Renal pelvis (tissue), 12 donors: ENCODE results near the gene RIBC1. TPM values are rescaled to one million over a fixed set of nuclear protein-coding genes. Genes with fewer than 3 reads are reported as not detected.
A peak's percentile ranks its signal among the peaks of the same experiment; 100 is the strongest.
"Not testable (repeated sequence)": the region's sequence is repeated elsewhere in the genome, so short reads cannot be mapped to it uniquely, and the experiment has no call there.

Experiments
- DNase-seq: peaks from one replicate; pipeline ENCODE4 v3.0.0-alpha.2; 2013
- long read RNA-seq, 16 experiments: transcript quantifications; one replicate each; lab custom pipeline, GENCODE V29; 2026
- polyA plus RNA-seq, 3 donors: library from polyadenylated mRNA; unstranded; fragments of 120-200 nt; gene quantifications; one replicate each; pipeline ENCODE4 v1.2.1, GENCODE V29; 2013; ENCODE audit not compliant: insufficient read length in 3 of 3

Gene RIBC1
- 1 to 10 TPM; 4.9 to 5.6 (median 5.0) TPM for polyA plus RNA-seq
- long read RNA-seq, donor 1, partial matches to known transcripts: 115 of 300 reads
- long read RNA-seq, donor 1, other reads (novel, unspliced or antisense): 185 of 300 reads
- long read RNA-seq, donor 2, partial matches to known transcripts: 0 of 1 reads
- long read RNA-seq, donor 2, other reads (novel, unspliced or antisense): 0 of 1 reads
- long read RNA-seq, donor 3: 0 reads
- long read RNA-seq, donor 4, partial matches to known transcripts: 0 of 2 reads
- long read RNA-seq, donor 4, other reads (novel, unspliced or antisense): 0 of 2 reads
- long read RNA-seq, donor 5: 0 reads
- long read RNA-seq, donor 6, partial matches to known transcripts: 0 of 1 reads
- long read RNA-seq, donor 6, other reads (novel, unspliced or antisense): 0 of 1 reads
- long read RNA-seq, donor 7: 0 reads
- long read RNA-seq, donor 8: 0 reads
- long read RNA-seq, donor 9: 0 reads
- long read RNA-seq, donor 10: 0 reads
- long read RNA-seq, donor 11, partial matches to known transcripts: 0 of 1 reads
- long read RNA-seq, donor 11, other reads (novel, unspliced or antisense): 0 of 1 reads
- long read RNA-seq, donor 12, partial matches to known transcripts: 0 of 1 reads
- long read RNA-seq, donor 12, other reads (novel, unspliced or antisense): 0 of 1 reads
- long read RNA-seq, donor 13: 0 reads
- long read RNA-seq, donor 14: 0 reads
- long read RNA-seq, donor 15, partial matches to known transcripts: 112 of 244 reads
- long read RNA-seq, donor 15, other reads (novel, unspliced or antisense): 132 of 244 reads
- long read RNA-seq, donor 16: 0 reads

- DNase-seq: no peak
Measured at GRCh38 chrX:53422861-53423306, at the start of gene RIBC1. Gene RIBC1, plus strand, starts transcription at chrX:53422873. Its CDS starts 3,404 bp downstream, at chrX:53426277.

DNA sequence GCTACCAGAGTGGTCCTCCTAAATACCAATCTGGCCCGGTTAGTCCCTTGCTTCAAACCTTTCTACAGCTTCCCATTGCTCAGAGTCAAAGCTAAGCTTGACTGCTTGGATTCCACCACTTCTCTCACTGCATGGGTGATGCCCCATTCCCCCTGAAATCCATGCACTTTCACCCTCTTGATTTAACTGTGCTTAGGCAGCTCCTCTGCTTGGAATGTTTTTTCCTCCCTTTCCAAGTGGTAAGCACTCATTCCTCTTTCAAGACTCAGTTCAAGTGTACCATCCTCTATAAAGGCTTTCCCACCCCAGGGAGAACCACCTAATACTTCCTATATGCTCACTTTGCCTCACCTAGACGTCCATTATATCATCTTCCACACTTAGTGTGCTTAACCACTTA, 49.4 kb upstream of the RIBC1 start:
- no peak for DNase-seq

- no peak for DNase-seq
Measured at GRCh38 chrX:53374222-53374820, 48.4 kb upstream of the RIBC1 start.

- DNase-seq: no peak
Measured at GRCh38 chrX:53374923-53375322, 47.8 kb upstream of the RIBC1 start.

- DNase-seq: no peak
Measured at GRCh38 chrX:53376888-53377287, 45.8 kb upstream of the RIBC1 start.

- no peak for DNase-seq
Measured at GRCh38 chrX:53377464-53377863, 45.2 kb upstream of the RIBC1 start.

DNA sequence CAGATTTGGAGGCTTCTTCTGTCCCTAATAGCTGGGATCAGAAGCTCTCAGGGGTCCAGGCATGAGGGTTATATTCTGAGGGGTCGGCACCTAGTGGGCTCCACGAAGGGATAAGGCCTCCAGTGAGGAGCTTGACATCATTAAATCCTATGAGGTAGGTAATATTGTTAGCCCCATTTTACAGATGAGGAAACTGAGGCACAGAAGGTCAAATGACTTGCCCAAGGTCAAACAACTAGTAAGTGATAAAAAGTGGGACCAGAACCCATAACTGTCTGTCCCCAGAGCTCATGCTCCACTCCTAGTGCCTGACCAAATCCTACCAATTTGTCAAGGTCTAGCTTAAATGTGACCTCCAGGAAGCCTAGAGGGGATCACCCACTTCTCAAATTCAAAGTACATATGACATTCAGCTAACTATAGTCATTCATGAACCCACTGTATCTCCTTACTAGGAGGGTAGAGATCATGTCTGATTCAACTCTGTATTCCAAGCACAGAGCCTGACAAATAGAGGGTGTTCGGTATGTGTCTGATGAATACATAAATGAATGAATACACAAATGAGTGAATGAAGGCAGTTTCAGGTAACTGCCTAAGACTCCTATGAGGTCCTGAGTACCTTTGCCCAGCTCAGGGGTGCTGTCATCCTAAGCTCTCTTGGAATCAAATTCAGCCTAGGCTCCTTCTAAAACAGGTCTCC, 43.5 kb upstream of the RIBC1 start:
- no peak for DNase-seq

GRCh38 chrX:53379747-53380146, 42.9 kb upstream of the RIBC1 start:
- DNase-seq: no peak

- DNase-seq: no peak
Measured at GRCh38 chrX:53383376-53384076, 39.1 kb upstream of the RIBC1 start.

DNA sequence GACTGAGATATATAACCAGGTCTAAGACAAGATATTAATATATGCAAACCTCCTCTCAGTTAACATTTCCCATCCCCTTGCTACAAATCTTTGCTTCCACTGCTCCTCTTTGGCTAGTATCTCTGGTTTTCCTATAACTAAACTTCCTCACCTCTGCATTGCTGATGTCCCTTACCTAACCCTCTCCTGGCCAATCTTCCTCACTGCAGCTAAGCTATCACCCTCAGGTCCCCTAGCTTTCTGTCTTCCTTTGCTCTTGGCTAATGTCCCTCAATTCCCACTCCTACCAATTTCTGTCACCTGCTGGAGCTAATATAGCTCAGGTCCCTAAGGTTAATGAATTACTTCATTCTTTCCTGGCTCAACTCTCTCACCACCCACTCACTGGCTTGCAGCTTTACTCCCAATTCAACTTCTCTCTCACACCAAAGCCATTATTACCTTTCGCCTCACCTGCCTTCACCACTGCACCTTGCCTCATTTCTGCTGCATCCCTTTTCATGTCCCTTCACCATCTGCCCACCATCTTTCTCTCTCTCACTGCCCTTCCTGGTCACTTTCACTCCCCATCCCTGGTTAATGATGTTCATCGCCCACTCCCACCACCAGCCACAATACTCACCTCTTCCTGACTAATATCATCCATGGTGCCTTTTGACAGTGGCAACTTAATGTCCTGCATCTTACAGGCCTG, 26.9 kb upstream of the RIBC1 start:
- DNase-seq: no peak

GRCh38 chrX:53398216-53398615, 24.5 kb upstream of the RIBC1 start:
- no peak for DNase-seq

DNA sequence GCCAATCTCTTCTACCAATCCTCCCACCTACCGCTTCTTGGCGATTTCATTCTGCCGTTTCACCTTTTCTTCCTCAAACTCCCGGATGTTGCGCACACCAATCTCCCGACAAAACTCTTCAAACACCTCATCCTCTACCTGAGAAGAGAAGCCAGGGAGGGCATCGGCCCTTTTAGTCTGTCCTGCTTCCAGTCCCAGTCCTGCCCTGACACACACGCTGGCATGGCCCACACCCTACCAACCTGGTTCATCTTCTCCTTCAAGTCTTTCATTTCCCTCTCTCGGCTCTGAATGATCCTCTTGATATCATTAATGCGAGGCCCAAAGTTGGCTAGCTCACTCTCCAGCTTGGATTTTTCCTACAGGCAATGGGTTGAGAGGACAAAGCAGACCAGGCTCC, 19.1 kb upstream of the RIBC1 start:
- no peak for DNase-seq

- no peak for DNase-seq
Measured at GRCh38 chrX:53412446-53412845, 10.2 kb upstream of the RIBC1 start.

GRCh38 chrX:53420351-53420750, 2.3 kb upstream of the RIBC1 start:
- not testable (repeated sequence) for DNase-seq

DNA sequence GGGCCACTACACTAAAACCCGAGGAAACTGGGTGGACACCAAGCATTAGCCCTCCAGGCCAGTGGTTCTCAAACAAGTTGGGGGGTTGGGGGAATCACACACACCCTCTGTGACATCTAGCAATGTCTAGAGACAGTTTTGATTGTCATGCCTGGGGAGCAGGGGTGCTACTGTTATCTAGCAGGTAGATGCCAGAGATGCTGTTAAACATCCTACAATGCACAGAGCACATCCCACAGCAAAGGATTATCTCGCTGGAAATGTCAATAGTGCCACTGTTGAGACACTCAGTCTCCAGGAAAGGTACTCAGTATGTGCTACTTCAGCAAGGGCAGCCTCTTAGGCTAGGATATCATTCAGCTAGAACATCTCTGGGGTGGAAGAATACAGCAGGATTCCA, 1.5 kb upstream of the RIBC1 start:
- no peak for DNase-seq

GRCh38 chrX:53421772-53422085, 944 bp upstream of the RIBC1 start:
- DNase-seq: no peak

- peak; percentile 99 for DNase-seq
Measured at GRCh38 chrX:53422086-53422860, 400 bp upstream of the RIBC1 start, which contains the start of gene SMC1A. Gene SMC1A, minus strand, starts transcription at chrX:53422654. Its CDS starts 54 bp downstream, at chrX:53422600.

DNA sequence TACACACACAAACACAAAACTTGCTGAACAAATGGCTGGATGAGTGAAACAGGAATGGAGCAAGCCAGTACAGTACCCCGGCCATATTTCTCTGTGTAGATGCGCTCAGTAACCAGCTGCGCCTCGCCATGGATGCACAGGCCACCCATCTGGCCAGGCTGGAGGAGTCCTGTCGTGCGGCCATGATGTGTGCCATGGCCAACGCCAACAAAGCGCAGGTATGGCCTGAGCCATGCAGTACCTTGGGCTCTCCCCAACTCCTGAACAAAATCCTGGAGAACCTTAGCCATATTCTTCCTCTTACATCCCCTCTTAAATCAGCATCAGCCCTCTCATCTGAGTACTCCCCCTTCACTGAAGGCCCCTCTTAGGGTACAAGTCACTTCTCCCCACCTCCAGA, 7.1 kb downstream of the RIBC1 start:
- no peak for DNase-seq

- no peak for DNase-seq
Measured at GRCh38 chrX:53430231-53430630, 7.6 kb downstream of the RIBC1 start.
